Effector CD4-positive, alpha-beta T cell (primary cell): ENCODE results near the gene CGN.

Experiments used
- DNase-seq: peaks from one replicate; pipeline ENCODE4 v3.0.0-alpha.2; 2020

Gene CGN

GRCh38 chr1:151553659-151554058 lies 42.5 kb downstream of the CGN start:
- no peak for DNase-seq

GRCh38 chr1:151556052-151556451 lies 44.9 kb downstream of the CGN start:
- no peak for DNase-seq

- no peak for DNase-seq
Observed at GRCh38 chr1:151562661-151563060, 51.5 kb downstream of the CGN start.

- no peak for DNase-seq
Observed at GRCh38 chr1:151563376-151563775, 52.2 kb downstream of the CGN start.

GRCh38 chr1:151565502-151566189 lies 54.5 kb downstream of the CGN start:
- no peak for DNase-seq

- DNase-seq, result no peak
Observed at GRCh38 chr1:151568626-151569088, 57.5 kb downstream of the CGN start.

GRCh38 chr1:151570819-151571218 lies 59.6 kb downstream of the CGN start:
- no peak for DNase-seq

GRCh38 chr1:151574575-151575529 lies 63.7 kb downstream of the CGN start:
- DNase-seq, result no peak

GRCh38 chr1:151577173-151577572 lies 66.0 kb downstream of the CGN start:
- no peak for DNase-seq

- DNase-seq, result no peak
Observed at GRCh38 chr1:151578941-151579340, 67.8 kb downstream of the CGN start.

- DNase-seq, result no peak
Observed at GRCh38 chr1:151579436-151580225, 68.4 kb downstream of the CGN start.

- DNase-seq, result no peak
Observed at GRCh38 chr1:151581451-151581850, 70.3 kb downstream of the CGN start.

GRCh38 chr1:151581921-151582320 lies 70.7 kb downstream of the CGN start:
- DNase-seq, result no peak

- DNase-seq, result no peak
Observed at GRCh38 chr1:151583796-151584195, 72.6 kb downstream of the CGN start.

GRCh38 chr1:151584278-151584677 lies 73.1 kb downstream of the CGN start:
- DNase-seq, result no peak

- no peak for DNase-seq
Observed at GRCh38 chr1:151584780-151585179, 73.6 kb downstream of the CGN start.

GRCh38 chr1:151585622-151586021 lies 74.4 kb downstream of the CGN start:
- no peak for DNase-seq
